Skeletal muscle satellite cell (primary cell): ENCODE data around the gene MEGF9.

Experiments
- H3K27me3 ChIP-seq: 2 replicates; pipeline ENCODE4 v1.7.0; 2013; ENCODE audit warnings: low read length; ENCODE audit not compliant: control insufficient read depth, insufficient read depth
- H3K36me3 ChIP-seq: 2 replicates; pipeline ENCODE4 v1.7.0; 2013; ENCODE audit warnings: mild to moderate bottlenecking, control low read depth, low read length; ENCODE audit not compliant: insufficient read depth
- H3K4me1 ChIP-seq: 2 replicates; pipeline ENCODE4 v1.7.0; 2013; ENCODE audit warnings: low read length; ENCODE audit not compliant: control insufficient read depth, insufficient read depth
- H3K4me2 ChIP-seq: 2 replicates; pipeline ENCODE4 v1.7.0; 2013; ENCODE audit warnings: mild to moderate bottlenecking, low read length
- H3K4me3 ChIP-seq: 2 replicates; pipeline ENCODE4 v1.7.0; 2013; ENCODE audit warnings: low read length
- H3K9ac ChIP-seq: 2 replicates; pipeline ENCODE4 v1.7.0; 2013; ENCODE audit warnings: mild to moderate bottlenecking, low read depth, low read length, moderate library complexity
- H3K9me3 ChIP-seq: replicated peaks from 2 replicates; pipeline ENCODE4 v1.7.0; 2013; ENCODE audit warnings: mild to moderate bottlenecking, control low read depth, low read length

MEGF9 gene

GRCh38 chr9:120713257-120714087 lies 798 bp downstream of the MEGF9 start:
- Histone ChIP-seq H3K9ac (peak overlapping the region; percentile 88), H3K36me3 (no peaks in the 10 kb centered on the region), H3K4me3 (peak overlapping the region; percentile 85), H3K4me1 (peaks cover 47% of the 10 kb centered on the region), H3K27me3 (no peaks in the 10 kb centered on the region), H3K9me3 (no peaks in the 10 kb centered on the region), H3K4me2 (peak overlapping the region; percentile 95)

- Histone ChIP-seq H3K9ac (peak overlapping the region; percentile 88), H3K27me3 (no peaks in the 10 kb centered on the region), H3K4me3 (peak overlapping the region; percentile 85), H3K4me2 (peak overlapping the region; percentile 95), H3K9me3 (no peaks in the 10 kb centered on the region), H3K36me3 (no peaks in the 10 kb centered on the region), H3K4me1 (peaks cover 47% of the 10 kb centered on the region)
These were observed 1.7 kb downstream of the MEGF9 start for GRCh38 chr9:120712539-120713031.

GRCh38 chr9:120711841-120712538 lies 2.3 kb downstream of the MEGF9 start:
- peak overlapping the region; percentile 85 for H3K4me3 ChIP-seq
- H3K27me3 ChIP-seq, result no peaks in the 10 kb centered on the region
- H3K36me3 ChIP-seq, result no peaks in the 10 kb centered on the region
- H3K4me2 ChIP-seq, result peak overlapping the region; percentile 95
- H3K4me1 ChIP-seq, result peaks cover 47% of the 10 kb centered on the region
- no peaks in the 10 kb centered on the region for H3K9me3 ChIP-seq
- peak overlapping the region; percentile 65 for H3K9ac ChIP-seq

GRCh38 chr9:120711354-120711753 lies 2.9 kb downstream of the MEGF9 start:
- no peaks in the 10 kb centered on the region for H3K27me3 ChIP-seq
- peak overlapping the region; percentile 95 for H3K4me2 ChIP-seq
- H3K4me3 ChIP-seq, result peak overlapping the region; percentile 74
- peak overlapping the region; percentile 65 for H3K9ac ChIP-seq
- H3K36me3 ChIP-seq, result no peaks in the 10 kb centered on the region
- no peaks in the 10 kb centered on the region for H3K9me3 ChIP-seq
- H3K4me1 ChIP-seq, result peaks cover 47% of the 10 kb centered on the region

GRCh38 chr9:120710110-120710981 lies 3.9 kb downstream of the MEGF9 start:
- no peaks in the 10 kb centered on the region for H3K9me3 ChIP-seq
- H3K27me3 ChIP-seq, result no peaks in the 10 kb centered on the region
- peak overlapping the region; percentile 74 for H3K4me3 ChIP-seq
- peaks cover 42% of the 10 kb centered on the region for H3K4me1 ChIP-seq
- H3K4me2 ChIP-seq, result peak overlapping the region; percentile 95
- H3K36me3 ChIP-seq, result no peaks in the 10 kb centered on the region
- H3K9ac ChIP-seq, result peak overlapping the region; percentile 65

GRCh38 chr9:120708526-120709224 lies 5.6 kb downstream of the MEGF9 start:
- Histone ChIP-seq H3K4me1 (peaks cover 37% of the 10 kb centered on the region), H3K27me3 (no peaks in the 10 kb centered on the region)

GRCh38 chr9:120707170-120707569 lies 7.1 kb downstream of the MEGF9 start:
- H3K9ac ChIP-seq, result no peak overlapping the region
- H3K27me3 ChIP-seq, result no peaks in the 10 kb centered on the region
- H3K4me2 ChIP-seq, result no peak overlapping the region
- no peaks in the 10 kb centered on the region for H3K9me3 ChIP-seq
- H3K4me3 ChIP-seq, result no peak overlapping the region
- peaks cover 27% of the 10 kb centered on the region for H3K4me1 ChIP-seq
- no peaks in the 10 kb centered on the region for H3K36me3 ChIP-seq

More at GRCh38 chr9:120708526-120709224, 5.6 kb downstream of the MEGF9 start:
- H3K36me3 ChIP-seq, result no peaks in the 10 kb centered on the region
- no peak overlapping the region for H3K9ac ChIP-seq
- H3K4me3 ChIP-seq, result no peak overlapping the region
- H3K4me2 ChIP-seq, result peak overlapping the region; percentile 37
- H3K9me3 ChIP-seq, result no peaks in the 10 kb centered on the region

- Histone ChIP-seq H3K36me3 (no peaks in the 10 kb centered on the region), H3K4me2 (no peak overlapping the region), H3K4me1 (peaks cover 10% of the 10 kb centered on the region), H3K4me3 (no peak overlapping the region), H3K9ac (no peak overlapping the region), H3K9me3 (no peaks in the 10 kb centered on the region), H3K27me3 (no peaks in the 10 kb centered on the region)
These were observed 9.1 kb downstream of the MEGF9 start for GRCh38 chr9:120705174-120705573.

GRCh38 chr9:120702075-120702474 lies 12.2 kb downstream of the MEGF9 start:
- Histone ChIP-seq H3K4me2 (no peak overlapping the region), H3K4me3 (no peak overlapping the region), H3K27me3 (no peaks in the 10 kb centered on the region), H3K4me1 (peaks cover 19% of the 10 kb centered on the region), H3K9ac (no peak overlapping the region), H3K9me3 (no peaks in the 10 kb centered on the region), H3K36me3 (no peaks in the 10 kb centered on the region)

- Histone ChIP-seq H3K36me3 (no peaks in the 10 kb centered on the region), H3K4me2 (no peak overlapping the region), H3K4me3 (no peak overlapping the region), H3K9ac (no peak overlapping the region), H3K9me3 (no peaks in the 10 kb centered on the region), H3K27me3 (no peaks in the 10 kb centered on the region), H3K4me1 (peaks cover 28% of the 10 kb centered on the region)
These were observed 13.0 kb downstream of the MEGF9 start for GRCh38 chr9:120701248-120701647.
